Cardiac fibroblast (primary cell): Measurements from ENCODE around the gene IL17F.

Experiments used
- DNase-seq, 2 donors: peaks; one replicate each; pipeline versions ENCODE4 v3.0.0 to v3.0.0-alpha.2; 2010; ENCODE audit warnings: low read depth in 2 of 2
- H3K4me3 ChIP-seq, 2 donors: replicated peaks in 1 of 2; 1 replicate in 1 of 2; 2 replicates in 1 of 2; pipeline ENCODE4 v1.5.1; 2011; ENCODE audit warnings: low read depth in 2 of 2, low read length in 2 of 2, mild to moderate bottlenecking in 2 of 2, moderate library complexity in 1 of 2
- CTCF ChIP-seq: IDR thresholded peaks from one replicate; pipeline ENCODE4 v1.5.1; 2011; ENCODE audit warnings: low read depth, mild to moderate bottlenecking, low read length, inconsistent platforms

IL17F gene

DNA sequence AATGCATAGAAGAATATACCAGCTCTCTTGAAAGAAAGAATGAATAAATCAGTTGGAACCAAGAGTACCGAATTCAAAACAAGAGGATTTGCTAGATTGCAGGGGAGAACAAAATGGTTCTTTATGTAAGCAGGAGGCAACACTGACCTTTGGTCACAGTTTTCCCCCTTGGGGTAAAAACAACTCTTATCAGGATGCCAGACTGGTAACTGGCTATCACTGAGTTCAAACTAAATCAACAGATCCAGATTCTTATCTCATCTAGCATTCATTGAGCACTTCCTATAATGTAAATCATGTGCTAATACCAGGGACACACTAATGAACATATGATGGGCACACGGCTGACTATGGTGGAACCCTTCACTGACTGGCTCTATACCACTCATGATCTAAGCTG lies 4.8 kb upstream of the IL17F start:
- TF ChIP-seq CTCF = no peak
- no peak for DNase-seq
- no peak overlapping the region for H3K4me3 ChIP-seq

- no peak overlapping the region for H3K4me3 ChIP-seq
- DNase-seq = no peak
- no peak for TF ChIP-seq CTCF
These were observed 1.1 kb upstream of the IL17F start for GRCh38 chr6:52245425-52245824.

DNA sequence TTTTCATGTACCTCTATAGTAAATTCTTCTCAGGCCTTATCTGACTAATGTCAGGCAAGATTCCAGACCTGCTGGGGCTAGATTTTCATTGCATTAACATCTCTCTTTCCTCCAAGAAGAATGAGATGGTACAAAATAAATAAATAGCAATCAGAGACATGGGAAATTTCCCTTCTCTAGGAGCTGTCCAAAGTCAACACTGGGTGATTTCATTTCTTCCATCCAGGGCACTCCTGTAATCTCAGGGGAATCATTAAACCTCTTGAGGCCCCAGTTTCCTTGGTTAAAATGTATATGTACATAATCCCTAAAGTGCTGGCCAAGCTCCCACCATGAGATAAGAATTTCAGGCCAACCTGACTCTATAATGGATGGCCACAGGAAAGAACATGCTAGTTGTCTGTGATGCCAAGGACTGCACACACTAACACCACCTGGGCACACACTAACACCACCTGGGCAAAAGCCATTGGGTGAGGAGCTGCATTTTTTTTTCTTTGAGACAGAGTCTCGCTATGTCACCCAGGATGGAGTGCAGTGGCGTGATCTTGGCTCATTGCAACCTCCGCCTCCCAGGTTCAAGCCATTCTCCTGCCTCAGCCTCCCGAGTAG lies 912 bp downstream of the IL17F start:
- TF ChIP-seq CTCF = no peak
- no peak overlapping the region for H3K4me3 ChIP-seq
- DNase-seq = peak in 1 of 2 donors; percentile 33

DNA sequence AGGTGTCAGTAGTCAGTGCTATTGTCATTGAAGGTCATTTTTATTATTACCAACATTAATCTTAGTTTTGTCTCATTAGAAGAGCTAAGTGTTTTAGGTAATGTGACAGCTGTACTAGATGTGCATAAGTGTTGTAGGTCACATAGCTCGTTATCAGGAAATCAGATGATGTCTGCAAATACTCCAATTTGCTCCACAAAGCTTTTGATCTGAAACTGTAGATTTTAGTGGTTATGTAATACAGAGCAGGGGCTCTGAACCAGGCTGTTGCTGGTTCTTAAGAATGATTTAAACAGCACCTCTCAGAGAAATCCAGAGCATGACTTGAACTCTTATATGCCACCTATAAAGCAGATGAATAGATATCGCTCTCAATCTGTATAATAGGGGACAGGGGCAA lies 2.5 kb downstream of the IL17F start:
- DNase-seq = no peak
- no peak overlapping the region for H3K4me3 ChIP-seq
- TF ChIP-seq CTCF = no peak

DNA sequence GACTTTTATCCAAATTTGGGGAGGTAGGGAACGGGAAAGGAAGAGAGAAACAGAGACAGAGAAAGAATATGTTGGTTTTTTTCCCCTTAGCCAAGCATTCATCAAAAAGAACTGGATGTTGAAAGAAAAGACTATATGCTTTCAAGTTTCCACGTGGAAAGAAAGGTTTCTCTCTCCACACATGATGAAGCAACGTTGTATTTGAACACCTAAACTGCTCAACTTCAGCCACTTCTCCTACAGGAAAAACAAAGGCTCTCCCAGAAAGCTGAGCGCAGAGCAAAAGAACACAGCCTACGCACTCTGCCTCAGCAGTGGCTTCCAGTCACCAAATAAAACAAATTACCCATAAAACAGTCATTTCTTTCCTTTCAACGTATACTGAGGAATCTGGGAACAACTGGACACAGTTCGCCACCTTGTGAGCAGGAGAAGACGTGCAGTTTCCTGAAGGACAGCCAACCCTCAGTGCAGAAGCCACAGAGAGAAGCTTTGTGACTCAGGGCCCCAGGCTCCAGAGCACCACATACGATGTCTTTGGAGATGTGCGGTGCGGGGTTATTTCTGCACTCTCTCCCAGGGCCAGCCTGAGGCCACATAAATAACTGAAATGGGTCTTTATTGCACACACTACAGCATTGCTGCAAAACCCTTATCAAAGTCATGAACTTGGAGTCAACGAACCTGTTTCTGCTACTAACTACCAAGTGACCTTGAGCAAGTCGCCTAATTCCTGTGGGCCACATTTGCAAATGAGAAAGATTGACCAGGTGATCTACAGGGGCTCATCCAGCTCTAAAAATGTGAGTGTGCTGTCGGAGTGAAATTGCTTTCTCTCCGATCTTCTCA lies 10.1 kb downstream of the IL17F start:
- peak; percentile 38 to 52 for DNase-seq
- H3K4me3 ChIP-seq = no peak overlapping the region
- peak; percentile 37 for TF ChIP-seq CTCF

DNA sequence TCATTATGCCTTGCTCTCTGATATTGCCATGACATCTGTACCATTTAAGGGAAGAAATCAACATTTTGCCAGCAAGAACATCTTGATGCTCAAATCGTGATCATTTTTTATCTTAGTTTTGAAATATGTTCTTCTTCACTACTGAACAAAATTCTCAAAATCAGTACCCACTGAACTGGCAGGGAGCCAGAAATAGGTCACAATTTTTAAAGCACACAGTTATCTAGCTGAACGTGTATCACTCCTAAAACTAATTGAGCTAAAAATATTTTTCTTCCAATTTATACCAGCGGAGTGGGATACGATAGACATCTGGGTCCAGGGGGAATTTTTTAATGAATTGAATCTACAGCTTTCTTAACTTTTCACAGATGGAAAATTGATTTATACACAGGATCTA lies 11.3 kb downstream of the IL17F start:
- no peak overlapping the region for H3K4me3 ChIP-seq
- TF ChIP-seq CTCF = no peak
- no peak for DNase-seq
